CD4-positive, alpha-beta T cell (primary cell): Measurements from ENCODE around the gene C2CD4C. TPM values are rescaled to one million over a fixed set of nuclear protein-coding genes. Genes with fewer than 3 reads are reported as not detected.

ENCODE experiments used
- ATAC-seq: fragments of 200-7000 bp; cut with Tn5 transposase; one replicate; pipeline ENCODE4 v1.10.0; 2022; ENCODE audit warnings: mild to moderate bottlenecking; ENCODE audit not compliant: poor library complexity
- CTCF ChIA-PET: fragments of 350-600 bp; sonication (Branson Sonifier 250); formaldehyde crosslinking; loops from one replicate; lab custom pipeline; 2021; ENCODE audit warnings: antibody characterized with exemption, inconsistent platforms; lab: Charles Lee
- POLR2A ChIA-PET: fragments of 350-600 bp; sonication (Branson Sonifier 250); formaldehyde crosslinking; loops from one replicate; lab custom pipeline; 2021; ENCODE audit warnings: antibody characterized with exemption, inconsistent platforms; lab: Charles Lee
- DNase-seq, 14 experiments: peaks; one replicate each; pipeline ENCODE4 v3.0.0-alpha.2; 2013 to 2020; ENCODE audit warnings: mixed read lengths in 2 of 14
- H3K27ac ChIP-seq, 2 donors: one replicate each; pipeline versions ENCODE4 v1.5.1 to v1.7.0; 2013; ENCODE audit warnings: low read length in 2 of 2, low read depth in 1 of 2, mild to moderate bottlenecking in 1 of 2
- H3K27me3 ChIP-seq, 2 experiments: 1 replicate in 1 of 2; 2 replicates in 1 of 2; pipeline versions ENCODE4 v1.6.1 to v1.7.0; 2013; ENCODE audit warnings: low read length in 2 of 2, control low read depth in 1 of 2, mild to moderate bottlenecking in 1 of 2, moderate library complexity in 1 of 2; ENCODE audit not compliant: insufficient read depth in 2 of 2, control insufficient read depth in 1 of 2
- H3K36me3 ChIP-seq: one replicate; pipeline ENCODE4 v1.6.1; 2013; ENCODE audit warnings: low read length, control low read depth; ENCODE audit not compliant: insufficient read depth
- H3K4me1 ChIP-seq: one replicate; pipeline ENCODE4 v1.6.1; 2013; ENCODE audit warnings: low read length, control low read depth; ENCODE audit not compliant: insufficient read depth
- H3K4me3 ChIP-seq: one replicate; pipeline ENCODE4 v1.5.1; 2013; ENCODE audit warnings: mild to moderate bottlenecking, low read length, moderate library complexity
- H3K9me3 ChIP-seq, 2 experiments: 1 replicate in 1 of 2; 2 replicates in 1 of 2; pipeline versions ENCODE4 v1.6.1 to v1.7.0; 2013; ENCODE audit warnings: low read length in 2 of 2, mild to moderate bottlenecking in 2 of 2, control low read depth in 1 of 2, moderate library complexity in 1 of 2; ENCODE audit not compliant: control insufficient read depth in 1 of 2, insufficient read depth in 1 of 2
- H3K27ac Mint-ChIP-seq: one replicate; pipeline ENCODE4 v1.8.0; 2020; ENCODE audit warnings: mixed read lengths
- H3K27me3 Mint-ChIP-seq: one replicate; pipeline ENCODE4 v1.8.0; 2021; ENCODE audit warnings: mixed read lengths
- H3K36me3 Mint-ChIP-seq: one replicate; pipeline ENCODE4 v1.8.0; 2021; ENCODE audit warnings: low read depth, mixed read lengths
- H3K4me1 Mint-ChIP-seq: one replicate; pipeline ENCODE4 v1.8.0; 2021; ENCODE audit warnings: low read depth, mixed read lengths
- H3K4me3 Mint-ChIP-seq: one replicate; pipeline ENCODE4 v1.8.0; 2020; ENCODE audit warnings: mild to moderate bottlenecking, mixed read lengths
- H3K9me3 Mint-ChIP-seq: one replicate; pipeline ENCODE4 v1.8.0; 2020; ENCODE audit warnings: mixed read lengths
- CTCF ChIP-seq: fragments of 200-600 bp; IDR thresholded peaks from one replicate; pipeline ENCODE4 v1.8.0; 2022; ENCODE audit warnings: antibody characterized with exemption, mild to moderate bottlenecking
- intact Hi-C, 2 experiments: fragments of 100-400 bp; cut with DNase I in 1 of 2; cut with micrococcal nuclease in 1 of 2; formaldehyde crosslinking; loops; one replicate each; pipeline versions ENCODE4 v1.15.1 to v1.9.0; 2023 to 2025; cut with DNase I, micrococcal nuclease
- total RNA-seq, 174 experiments: library from RNA in 2 of 174; stranded (reverse) in 2 of 174; gene quantifications; one replicate each; pipeline ENCODE4 v1.2.3 and lab custom pipeline; 2021 to 2026

Gene C2CD4C
- total RNA-seq, 2 experiments from 2014 or later = not detected

GRCh38 chr19:401866-402511 lies 7.0 kb downstream of the C2CD4C start:
- Mint-ChIP-seq H3K9me3 (no peaks in the 10 kb centered on the region), H3K27me3 (peaks cover 22% of the 10 kb centered on the region), H3K27ac (no peak overlapping the region), H3K4me1 (no peaks in the 10 kb centered on the region), H3K4me3 (no peak overlapping the region), H3K36me3 (no peaks in the 10 kb centered on the region)
- intact Hi-C loops = no loop called here
- Histone ChIP-seq H3K27me3 (peaks cover 10 to 18% of the 10 kb centered on the region in 2 experiments), H3K4me3 (no peak overlapping the region), H3K27ac (no peak overlapping the region), H3K4me1 (no peaks in the 10 kb centered on the region), H3K36me3 (no peaks in the 10 kb centered on the region), H3K9me3 (peaks cover 0 to 28% of the 10 kb centered on the region in 2 experiments)
- no peak for DNase-seq
- ChIA-PET CTCF (no interaction called here), POLR2A (no interaction called here)
- ATAC-seq = no peak
- no peak for TF ChIP-seq CTCF

GRCh38 chr19:400976-401865 lies 7.7 kb downstream of the C2CD4C start:
- Histone ChIP-seq H3K27me3 (peaks cover 10 to 12% of the 10 kb centered on the region in 2 experiments), H3K36me3 (no peaks in the 10 kb centered on the region), H3K4me3 (no peak overlapping the region), H3K9me3 (peaks cover 0 to 23% of the 10 kb centered on the region in 2 experiments), H3K4me1 (no peaks in the 10 kb centered on the region), H3K27ac (no peak overlapping the region)
- Mint-ChIP-seq H3K4me1 (no peaks in the 10 kb centered on the region), H3K27ac (no peak overlapping the region), H3K9me3 (no peaks in the 10 kb centered on the region), H3K36me3 (no peaks in the 10 kb centered on the region), H3K4me3 (no peak overlapping the region), H3K27me3 (peaks cover 22% of the 10 kb centered on the region)
- DNase-seq = no peak
- intact Hi-C loops = no loop called here
- no peak for TF ChIP-seq CTCF
- POLR2A ChIA-PET = no interaction called here
- no peak for ATAC-seq
- CTCF ChIA-PET = no interaction called here

GRCh38 chr19:399370-399769 lies 9.6 kb downstream of the C2CD4C start:
- Mint-ChIP-seq H3K4me1 (no peaks in the 10 kb centered on the region), H3K36me3 (no peaks in the 10 kb centered on the region), H3K9me3 (no peaks in the 10 kb centered on the region), H3K27ac (no peak overlapping the region), H3K27me3 (peaks cover 11% of the 10 kb centered on the region), H3K4me3 (no peak overlapping the region)
- CTCF ChIA-PET = no interaction called here
- Histone ChIP-seq H3K4me3 (no peak overlapping the region), H3K27me3 (peaks cover 0 to 6% of the 10 kb centered on the region in 2 experiments), H3K36me3 (no peaks in the 10 kb centered on the region), H3K4me1 (no peaks in the 10 kb centered on the region), H3K27ac (no peak overlapping the region), H3K9me3 (peaks cover 0 to 25% of the 10 kb centered on the region in 2 experiments)
- no peak for ATAC-seq
- no peak for DNase-seq
- intact Hi-C loops = no loop called here
- POLR2A ChIA-PET = no interaction called here
- no peak for TF ChIP-seq CTCF
